Neural progenitor cell (in vitro differentiated cells): ENCODE data around the gene SLC24A4. TPM values are rescaled to one million over a fixed set of nuclear protein-coding genes. Genes with fewer than 3 reads are reported as not detected.

Source experiments
- DNase-seq: peaks from one replicate; pipeline ENCODE4 v3.0.0-alpha.2; 2016; ENCODE audit warnings: low spot score
- H2AFZ ChIP-seq: fragments of 200-600 bp; sonication (generic); replicated peaks from 2 replicates; pipeline ENCODE4 v1.6.1; 2016; ENCODE audit warnings: antibody characterized with exemption
- H3F3A ChIP-seq: fragments of 200-600 bp; sonication (generic); 2 replicates; pipeline ENCODE4 v1.6.1; 2016; ENCODE audit warnings: antibody characterized with exemption, low read depth
- H3K27ac ChIP-seq: fragments of 200-600 bp; sonication (generic); 2 replicates; pipeline ENCODE4 v1.5.1; 2016; ENCODE audit warnings: mild to moderate bottlenecking
- H3K27me3 ChIP-seq: fragments of 200-600 bp; sonication (generic); 2 replicates; pipeline ENCODE4 v1.6.1; 2016; ENCODE audit warnings: mild to moderate bottlenecking, moderate library complexity
- H3K36me3 ChIP-seq: fragments of 200-600 bp; sonication (generic); 2 replicates; pipeline ENCODE4 v1.5.1; 2016
- H3K4me1 ChIP-seq: fragments of 200-600 bp; sonication (generic); 2 replicates; pipeline ENCODE4 v1.6.1; 2016; ENCODE audit warnings: mixed run types
- H3K4me2 ChIP-seq: fragments of 200-600 bp; sonication (generic); 2 replicates; pipeline ENCODE4 v1.6.1; 2016
- H3K4me3 ChIP-seq: fragments of 200-600 bp; sonication (generic); 2 replicates; pipeline ENCODE4 v1.5.1; 2016
- H3K79me2 ChIP-seq: fragments of 200-600 bp; sonication (generic); 2 replicates; pipeline ENCODE4 v1.6.1; 2016; ENCODE audit warnings: low read depth
- H3K9ac ChIP-seq: fragments of 200-600 bp; sonication (generic); 2 replicates; pipeline ENCODE4 v1.6.1; 2016
- H3K9me3 ChIP-seq: fragments of 200-600 bp; sonication (generic); 2 replicates; pipeline ENCODE4 v1.5.1; 2016; ENCODE audit warnings: low read depth
- H4K20me1 ChIP-seq: fragments of 200-600 bp; sonication (generic); 2 replicates; pipeline ENCODE4 v1.6.1; 2016; ENCODE audit warnings: low read depth
- H3K27ac Mint-ChIP-seq: 3 replicates; pipeline ENCODE4 v1.8.0; 2021; ENCODE audit warnings: mixed read lengths
- H3K27me3 Mint-ChIP-seq: 2 replicates; pipeline ENCODE4 v1.8.0; 2022; ENCODE audit warnings: low read depth, mild to moderate bottlenecking, inconsistent platforms, moderate library complexity, mixed read lengths; ENCODE audit not compliant: insufficient read depth
- H3K36me3 Mint-ChIP-seq: 3 replicates; pipeline ENCODE4 v1.8.0; 2021; ENCODE audit warnings: mixed read lengths
- H3K4me1 Mint-ChIP-seq: 3 replicates; pipeline ENCODE4 v1.8.0; 2021; ENCODE audit warnings: mixed read lengths
- H3K4me3 Mint-ChIP-seq: 3 replicates; pipeline ENCODE4 v1.8.0; 2021; ENCODE audit warnings: mild to moderate bottlenecking, moderate library complexity, mixed read lengths
- H3K9me3 Mint-ChIP-seq: 3 replicates; pipeline ENCODE4 v1.8.0; 2020; ENCODE audit warnings: mixed read lengths
- CTCF ChIP-seq: fragments of 200-600 bp; sonication (generic); IDR thresholded peaks from 2 replicates; pipeline ENCODE4 v1.5.1; 2017; ENCODE audit warnings: antibody characterized with exemption, mild to moderate bottlenecking
- EZH2 ChIP-seq: fragments of 200-600 bp; sonication (generic); IDR thresholded peaks from 2 replicates; pipeline ENCODE4 v1.6.1; 2017; ENCODE audit warnings: antibody characterized with exemption, mild to moderate bottlenecking, moderate library complexity
- EZH2phosphoT487 ChIP-seq: fragments of 200-600 bp; sonication (generic); IDR thresholded peaks from 2 replicates; pipeline ENCODE4 v1.6.1; 2017; ENCODE audit warnings: antibody characterized with exemption
- total RNA-seq: library from RNA; depleted of rRNA; stranded (reverse); fragments of >200 nt; gene quantifications from 2 replicates; pipeline ENCODE4 v1.2.3, GENCODE V29; 2015; ENCODE audit warnings: low replicate concordance

The SLC24A4 gene
- total RNA-seq, 1 donor from 2014 or later: 0.73 TPM

DNA sequence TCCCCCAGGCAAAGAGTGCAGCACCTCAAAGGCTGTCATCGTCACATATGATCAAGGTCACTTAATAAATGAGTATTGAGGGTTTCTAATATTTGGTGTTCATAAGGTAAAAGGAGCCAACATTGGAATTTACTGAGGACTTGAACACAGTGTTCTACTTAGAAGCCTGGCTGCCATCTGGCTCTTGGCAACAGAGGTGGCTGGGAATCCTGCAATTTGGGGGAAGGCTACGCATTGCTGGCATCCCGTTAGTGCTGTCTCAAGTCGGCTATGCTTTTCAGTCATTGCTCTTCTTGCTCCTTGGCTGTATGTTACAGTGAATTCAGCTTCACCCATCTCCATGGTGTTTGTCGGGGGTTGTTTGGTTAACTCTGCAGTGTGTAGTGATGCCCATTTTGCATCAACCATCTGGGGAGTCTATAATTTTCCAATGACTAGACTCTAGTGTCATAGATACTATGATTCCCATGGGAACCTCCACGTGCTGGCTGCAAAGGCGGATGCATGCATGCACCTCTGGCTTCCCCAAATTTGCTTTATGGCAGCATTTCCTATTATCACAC lies 12.9 kb upstream of the SLC24A4 start:
- DNase-seq: no peak

DNA sequence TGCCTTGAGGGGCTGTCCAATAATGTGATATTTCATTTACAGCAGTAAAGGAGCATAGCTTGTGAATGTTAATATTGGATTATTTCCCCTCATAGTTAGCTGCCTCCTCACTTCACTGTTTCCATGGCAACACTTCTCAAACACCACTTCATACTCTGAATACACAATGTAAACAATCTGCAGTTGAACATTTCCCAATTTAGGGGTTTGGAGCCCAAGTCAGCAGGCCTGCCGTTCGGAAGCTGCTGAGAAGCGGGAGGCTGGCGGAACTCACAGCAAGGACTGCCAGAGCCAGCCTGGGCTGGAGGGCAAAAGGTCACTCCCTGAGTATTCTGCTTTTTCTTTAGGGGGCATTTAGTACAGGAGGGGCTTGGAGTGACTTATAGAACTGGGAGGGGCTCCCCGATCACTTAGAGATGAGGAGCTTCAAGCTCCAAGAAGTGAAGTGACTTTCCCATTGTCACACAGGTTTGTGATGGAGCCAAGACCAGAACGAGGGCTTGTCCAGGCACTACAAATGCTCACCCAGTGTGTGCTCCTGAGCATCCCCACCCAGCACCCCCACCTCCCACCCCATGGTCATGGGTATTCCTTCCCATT lies 12.1 kb upstream of the SLC24A4 start:
- Histone ChIP-seq H4K20me1 (no peaks in the 10 kb centered on the region), H3K4me1 (no peaks in the 10 kb centered on the region), H3K4me3 (no peak overlapping the region), H2AFZ (no peak overlapping the region), H3K27ac (no peak overlapping the region), H3K79me2 (no peaks in the 10 kb centered on the region), H3K27me3 (no peaks in the 10 kb centered on the region), H3K4me2 (no peak overlapping the region), H3K9ac (no peak overlapping the region), H3F3A (no peaks in the 10 kb centered on the region), H3K9me3 (no peaks in the 10 kb centered on the region), H3K36me3 (no peaks in the 10 kb centered on the region)
- H3K4me3 Mint-ChIP-seq: no peak overlapping the region
- no peak overlapping the region for H3K27ac Mint-ChIP-seq
- DNase-seq: no peak
- H3K36me3 Mint-ChIP-seq: no peaks in the 10 kb centered on the region
- peaks cover 7% of the 10 kb centered on the region for H3K9me3 Mint-ChIP-seq
- H3K4me1 Mint-ChIP-seq: peaks cover 24% of the 10 kb centered on the region
- TF ChIP-seq EZH2 (no peak), CTCF (no peak), EZH2phosphoT487 (no peak)
- peaks cover 4% of the 10 kb centered on the region for H3K27me3 Mint-ChIP-seq

More for the DNA sequence above, 12.9 kb upstream of the SLC24A4 start:
- Mint-ChIP-seq H3K4me3 (no peak overlapping the region), H3K9me3 (peaks cover 7% of the 10 kb centered on the region), H3K27ac (no peak overlapping the region), H3K36me3 (no peaks in the 10 kb centered on the region), H3K27me3 (peaks cover 4% of the 10 kb centered on the region), H3K4me1 (peaks cover 24% of the 10 kb centered on the region)
- no peaks in the 10 kb centered on the region for H3K4me1 ChIP-seq
- no peak overlapping the region for H3K27ac ChIP-seq
- H4K20me1 ChIP-seq: no peaks in the 10 kb centered on the region
- no peaks in the 10 kb centered on the region for H3F3A ChIP-seq
- H2AFZ ChIP-seq: no peak overlapping the region
- TF ChIP-seq EZH2phosphoT487 (no peak), EZH2 (no peak), CTCF (no peak)
- no peak overlapping the region for H3K9ac ChIP-seq
- H3K4me2 ChIP-seq: no peak overlapping the region
- H3K36me3 ChIP-seq: no peaks in the 10 kb centered on the region
- no peaks in the 10 kb centered on the region for H3K79me2 ChIP-seq
- H3K4me3 ChIP-seq: no peak overlapping the region
- H3K9me3 ChIP-seq: no peaks in the 10 kb centered on the region
- no peaks in the 10 kb centered on the region for H3K27me3 ChIP-seq

DNA sequence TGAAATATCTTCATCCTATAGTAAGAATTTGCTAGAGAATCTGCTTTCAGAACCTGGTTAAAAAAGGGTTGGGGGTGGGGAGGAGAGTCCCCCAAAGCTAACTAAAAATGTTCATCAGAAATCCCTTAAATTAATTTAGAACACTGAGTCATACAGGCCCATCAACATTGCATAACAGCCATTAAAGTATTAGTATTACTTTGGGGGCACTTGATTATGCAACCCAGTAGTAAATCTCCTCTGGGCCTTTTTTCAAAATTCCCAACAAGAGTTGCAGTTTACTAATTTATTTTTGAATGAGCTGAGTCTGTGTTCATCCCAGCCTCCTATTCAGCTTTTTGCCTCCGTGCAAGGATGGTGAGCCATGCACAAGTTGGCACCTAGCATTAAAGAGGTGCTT lies 8.8 kb upstream of the SLC24A4 start:
- Histone ChIP-seq H3K36me3 (no peaks in the 10 kb centered on the region), H3K9ac (no peak overlapping the region), H4K20me1 (no peaks in the 10 kb centered on the region), H2AFZ (no peak overlapping the region), H3K79me2 (no peaks in the 10 kb centered on the region), H3K9me3 (no peaks in the 10 kb centered on the region), H3K4me2 (no peak overlapping the region), H3K27me3 (peaks cover 10% of the 10 kb centered on the region), H3F3A (no peaks in the 10 kb centered on the region), H3K27ac (no peak overlapping the region), H3K4me3 (no peak overlapping the region), H3K4me1 (no peaks in the 10 kb centered on the region)
- no peak overlapping the region for H3K4me3 Mint-ChIP-seq
- peaks cover 7% of the 10 kb centered on the region for H3K9me3 Mint-ChIP-seq
- peaks cover 16% of the 10 kb centered on the region for H3K4me1 Mint-ChIP-seq
- no peaks in the 10 kb centered on the region for H3K36me3 Mint-ChIP-seq
- peaks cover 7% of the 10 kb centered on the region for H3K27me3 Mint-ChIP-seq
- no peak overlapping the region for H3K27ac Mint-ChIP-seq
- TF ChIP-seq EZH2phosphoT487 (no peak), CTCF (no peak)
- no peak for DNase-seq
